HCT116 (cell line): ENCODE results near the gene INPP5E. TPM values are rescaled to one million over a fixed set of nuclear protein-coding genes. Genes with fewer than 3 reads are reported as not detected.

Source experiments
- ATAC-seq: fragments of 200-7000 bp; cut with Tn5 transposase; 2 replicates; pipeline ENCODE4 v1.9.1; 2020; ENCODE audit warnings: mild to moderate bottlenecking, moderate library complexity
- BruUV-seq: library from RNA; stranded (reverse); fragments of 400-500 nt; replicated peaks from 2 replicates; lab custom pipeline; 2021; lab: Mats Ljungman, UMichigan
- CTCF ChIA-PET: fragments of 300-600 bp; sonication (Branson Sonifier 250); formaldehyde crosslinking; loops from one replicate; lab custom pipeline; 2021; ENCODE audit warnings: antibody characterized with exemption; lab: Charles Lee
- POLR2A ChIA-PET: fragments of 300-600, 350-600 bp; sonication (Branson Sonifier 250); formaldehyde crosslinking; loops from one replicate; lab custom pipeline; 2021; ENCODE audit warnings: antibody characterized with exemption; lab: Charles Lee
- RAD21 ChIA-PET, 2 experiments: fragments of 300-600 bp; sonication (Branson Sonifier 250); formaldehyde crosslinking; loops; one replicate each; lab custom pipeline; 2023; ENCODE audit warnings: low total read pairs in 2 of 2; ENCODE audit not compliant: uncharacterized antibody in 2 of 2, unreplicated experiment in 2 of 2, low non-redundant PET in 1 of 2; lab: Charles Lee
- DNase-seq: peaks from one replicate; pipeline ENCODE4 v3.0.0-alpha.2; 2010; ENCODE audit warnings: low read depth, low spot score
- H2AFZ ChIP-seq: fragments of 200-600 bp; shearing (Covaris generic), sonication (generic); 2 replicates; pipeline ENCODE4 v1.6.1; 2017; ENCODE audit warnings: low read depth, mixed run types, mixed read lengths, antibody characterized with exemption, low read length; ENCODE audit not compliant: poor library complexity, severe bottlenecking
- H3K27ac ChIP-seq: 2 replicates; pipeline ENCODE4 v1.5.1; 2012; ENCODE audit warnings: low read depth, low read length
- H3K27me3 ChIP-seq: fragments of 200-600 bp; sonication (generic); 2 replicates; pipeline ENCODE4 v1.6.1; 2016; ENCODE audit warnings: mixed run types, low read length, mixed read lengths; ENCODE audit not compliant: insufficient read depth
- H3K36me3 ChIP-seq, 2 experiments: fragments of 200-500 bp in 1 of 2; fragments of 200-600 bp in 1 of 2; sonication (Bioruptor generic) in 1 of 2; sonication (generic) in 1 of 2; 2 replicates each; pipeline versions ENCODE4 v1.5.1 to v1.6.1; 2014 to 2016; ENCODE audit warnings: low read length in 2 of 2, inconsistent platforms in 1 of 2, mixed read lengths in 1 of 2, mixed run types in 1 of 2; ENCODE audit not compliant: insufficient read depth in 2 of 2, control insufficient read depth in 1 of 2
- H3K4me1 ChIP-seq, 2 experiments: fragments of 200-600 bp in 1 of 2; sonication (generic) in 1 of 2; 2 replicates each; pipeline versions ENCODE4 v1.5.1 to v1.6.1; 2012 to 2017; ENCODE audit warnings: low read length in 2 of 2, inconsistent platforms in 1 of 2, mild to moderate bottlenecking in 1 of 2, mixed read lengths in 1 of 2, mixed run types in 1 of 2, moderate library complexity in 1 of 2; ENCODE audit not compliant: insufficient read depth in 2 of 2, control insufficient read depth in 1 of 2
- H3K4me2 ChIP-seq: fragments of 200-600 bp; sonication (generic); 2 replicates; pipeline ENCODE4 v1.6.1; 2017; ENCODE audit warnings: mixed run types, low read length, mixed read lengths
- H3K4me3 ChIP-seq, 2 experiments: fragments of 200-600 bp in 1 of 2; sonication (generic) in 1 of 2; replicated peaks in 1 of 2; 2 replicates each; pipeline ENCODE4 v1.5.1; 2011 to 2016; ENCODE audit warnings: low read length in 2 of 2, control low read depth in 1 of 2, low read depth in 1 of 2, mild to moderate bottlenecking in 1 of 2, mixed read lengths in 1 of 2, mixed run types in 1 of 2
- H3K79me2 ChIP-seq: fragments of 200-600 bp; sonication (generic); 2 replicates; pipeline ENCODE4 v1.6.1; 2017; ENCODE audit warnings: mild to moderate bottlenecking, mixed run types, low read length, moderate library complexity, mixed read lengths; ENCODE audit not compliant: insufficient read depth
- H3K9ac ChIP-seq: fragments of 200-600 bp; sonication (generic); 2 replicates; pipeline ENCODE4 v1.6.1; 2016; ENCODE audit warnings: low read length, mixed read lengths
- H3K9me2 ChIP-seq: fragments of 200-600 bp; sonication (generic), shearing (Covaris generic); 2 replicates; pipeline ENCODE4 v1.6.1; 2017; ENCODE audit warnings: mixed run types, mild to moderate bottlenecking, moderate library complexity; ENCODE audit not compliant: insufficient read depth
- H3K9me3 ChIP-seq, 2 experiments: fragments of 200-500 bp in 1 of 2; fragments of 200-600 bp in 1 of 2; sonication (Bioruptor generic) in 1 of 2; sonication (generic) in 1 of 2; 2 replicates each; pipeline ENCODE4 v1.6.1; 2014 to 2017; ENCODE audit warnings: low read length in 2 of 2, mixed read lengths in 2 of 2, inconsistent platforms in 1 of 2, low read depth in 1 of 2, mild to moderate bottlenecking in 1 of 2, mixed run types in 1 of 2, moderate library complexity in 1 of 2; ENCODE audit not compliant: control insufficient read depth in 1 of 2, insufficient read depth in 1 of 2
- H4K20me1 ChIP-seq: fragments of 200-600 bp; sonication (generic), shearing (Covaris generic); 2 replicates; pipeline ENCODE4 v1.6.1; 2017; ENCODE audit warnings: mixed run types, mild to moderate bottlenecking, moderate library complexity; ENCODE audit not compliant: insufficient read depth
- CEBPB ChIP-seq: IDR thresholded peaks from 2 replicates; pipeline ENCODE4 v1.6.1; 2012; ENCODE audit warnings: low read depth
- POLR2A ChIP-seq: IDR thresholded peaks from 2 replicates; pipeline ENCODE4 v1.7.0; 2011; ENCODE audit warnings: borderline replicate concordance; ENCODE audit not compliant: insufficient read depth, insufficient read length; ENCODE audit errors: extremely low read depth
- ZFX ChIP-seq: fragments of 450-650 bp; IDR thresholded peaks from 2 replicates; pipeline ENCODE4 v1.6.1; 2017
- intact Hi-C: fragments of 100-400 bp; cut with micrococcal nuclease; formaldehyde crosslinking; loops from 2 replicates; pipeline ENCODE4 v1.10.0; 2022
- total RNA-seq: library from RNA; stranded (reverse); gene quantifications from one replicate; pipeline ENCODE4 v1.2.1, GENCODE V29; 2021; ENCODE audit not compliant: unreplicated experiment

The INPP5E gene
- total RNA-seq, 1 experiment from 2014 or later = 23.8 TPM

DNA sequence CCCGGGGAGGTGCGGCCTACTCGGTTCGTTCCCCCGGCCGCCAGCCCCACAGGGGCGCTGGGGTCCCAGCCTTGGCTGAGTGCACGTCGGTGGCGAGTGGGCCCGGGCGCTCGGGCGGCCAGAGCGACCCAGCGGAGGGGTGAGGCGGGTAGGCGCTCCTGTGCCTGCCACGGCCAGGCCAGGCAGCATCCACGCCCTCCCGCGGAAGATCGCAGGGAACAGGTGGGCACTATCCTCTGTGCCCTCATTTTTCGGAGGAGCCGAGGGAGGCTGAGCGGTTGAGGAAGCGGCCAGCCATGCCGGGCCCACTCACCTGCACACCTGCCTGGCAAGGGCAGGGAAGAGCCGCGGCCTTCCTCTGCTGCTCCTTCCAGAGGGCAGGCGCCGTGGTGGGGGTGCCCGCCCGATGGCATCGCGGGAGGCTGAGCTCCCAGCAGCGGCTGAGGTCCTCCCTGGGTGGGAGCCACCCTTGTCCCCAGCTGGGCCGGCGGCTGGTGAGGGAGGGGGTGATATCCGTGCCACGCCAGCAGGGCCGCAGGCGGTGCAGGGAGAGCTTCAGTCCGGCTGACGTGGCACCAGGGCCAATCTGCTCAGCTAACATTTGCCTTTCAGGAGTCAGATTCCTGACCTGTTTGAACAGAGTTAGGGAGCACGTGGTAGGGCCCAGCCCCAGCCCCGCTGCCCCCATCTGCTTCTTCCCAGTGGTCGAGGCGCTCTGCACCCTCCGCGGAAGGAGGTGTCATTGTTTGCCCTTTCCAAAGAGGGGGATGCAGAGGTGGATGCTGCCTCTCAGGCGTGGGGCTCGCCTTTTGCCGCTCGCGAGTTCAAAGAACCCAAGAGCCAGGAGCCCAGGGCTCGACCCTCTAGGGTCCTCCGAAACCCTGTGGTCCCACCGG is 44.8 kb upstream of the INPP5E start:
- BruUV-seq = TSS peak; percentile 64
- Histone ChIP-seq H4K20me1 (peaks cover 4% of the 10 kb centered on the region; the same call in 1 of the 2 replicates), H3K36me3 (peaks cover 0 to 4% of the 10 kb centered on the region in 2 experiments; a peak in 2 of 4 replicates), H3K9me2 (no peaks in the 10 kb centered on the region), H3K9ac (peak overlapping the region; percentile 86)
- ATAC-seq (peak; percentile 5), DNase-seq (no peak)
- TF ChIP-seq ZFX = peak; percentile 98; the same call in 1 of the 2 replicates
- no peak for TF ChIP-seq POLR2A
- TF ChIP-seq, all 23 proteins: peak for 1
- ChIA-PET POLR2A (interaction anchor here (1.0 kb wide), 1 partner anchor 147 kb away, joined by 4 read pairs; no protein-coding TSS in a partner anchor), CTCF (interaction anchor here (1.0 to 7.3 kb wide), 14 partner anchors 41 to 211 kb away, joined by 3 to 108 read pairs (median 4); no protein-coding TSS in a partner anchor), RAD21 (interaction anchor here (1.0 to 2.0 kb wide), 6 partner anchors 95 to 209 kb away, joined by 3 to 7 read pairs (median 4); no protein-coding TSS in a partner anchor)
- H3K27me3 ChIP-seq = no peaks in the 10 kb centered on the region
- intact Hi-C loops = loop anchor here (1.0 to 5.0 kb wide), 3 partner anchors 53 to 210 kb away; no protein-coding TSS in a partner anchor
- H2AFZ ChIP-seq = no peak overlapping the region
- H3K79me2 ChIP-seq = peaks cover 33% of the 10 kb centered on the region
- H3K9me3 ChIP-seq = no peaks in the 10 kb centered on the region
- H3K4me2 ChIP-seq = peak overlapping the region; percentile 98
- peak overlapping the region; percentile 62 to 84 for H3K4me3 ChIP-seq
- peaks cover 10 to 32% of the 10 kb centered on the region in 2 experiments for H3K4me1 ChIP-seq
- H3K27ac ChIP-seq = peak overlapping the region; percentile 100

DNA sequence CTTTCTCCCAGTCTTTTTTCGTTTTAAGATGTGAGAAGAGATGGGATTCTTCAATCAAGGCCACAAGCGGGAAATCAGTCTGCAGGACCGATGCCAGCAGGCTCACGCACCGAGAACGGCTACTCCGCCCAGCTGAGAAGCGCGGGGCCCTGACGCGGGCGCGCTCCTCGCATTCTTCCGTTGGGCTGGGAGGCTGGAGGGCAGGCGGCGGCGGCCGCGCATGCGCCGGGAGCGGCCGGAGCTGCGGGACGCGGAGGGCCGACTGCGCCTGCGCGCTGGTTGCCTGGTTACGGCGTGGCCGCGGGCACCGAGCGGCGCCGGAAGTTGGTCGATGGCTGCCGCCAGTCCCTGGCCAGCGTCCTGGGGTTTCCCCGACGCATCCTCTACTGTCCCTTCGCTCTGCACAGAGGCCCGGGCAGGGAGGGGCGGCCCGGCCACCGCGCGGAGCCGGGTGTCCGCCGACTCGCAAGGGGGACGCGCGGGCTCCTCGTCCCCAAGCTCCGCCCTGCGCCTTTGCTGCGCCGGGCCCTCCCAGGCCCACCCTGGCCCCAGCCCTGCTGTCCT is 44.0 kb upstream of the INPP5E start:
- Histone ChIP-seq H2AFZ (no peak overlapping the region), H3K9ac (peak overlapping the region; percentile 86), H3K36me3 (peaks cover 4 to 7% of the 10 kb centered on the region in 2 experiments; a peak in 3 of 4 replicates), H3K79me2 (peaks cover 40% of the 10 kb centered on the region), H3K9me3 (no peaks in the 10 kb centered on the region), H4K20me1 (peaks cover 4% of the 10 kb centered on the region; the same call in 1 of the 2 replicates), H3K27ac (peak overlapping the region; percentile 100), H3K4me1 (peaks cover 10 to 32% of the 10 kb centered on the region in 2 experiments), H3K27me3 (no peaks in the 10 kb centered on the region), H3K4me2 (peak overlapping the region; percentile 98), H3K4me3 (peak overlapping the region; percentile 62 to 84), H3K9me2 (no peaks in the 10 kb centered on the region)
- ChIA-PET POLR2A (interaction anchor here (0.6 kb wide), 1 partner anchor 153 kb away, joined by 3 read pairs; no protein-coding TSS in a partner anchor), RAD21 (interaction anchor here (1.7 to 2.0 kb wide), 2 partner anchors 143 to 148 kb away, joined by 3 to 6 read pairs; no protein-coding TSS in a partner anchor), CTCF (interaction anchor here (0.6 to 7.3 kb wide), 8 partner anchors 40 to 212 kb away, joined by 3 to 108 read pairs (median 4); no protein-coding TSS in a partner anchor)
- TF ChIP-seq POLR2A (peak; percentile 88), CEBPB (no peak)
- BruUV-seq = no TSS peak
- intact Hi-C loops = loop anchor here (2.0 kb wide), 1 partner anchor 211 kb away; no protein-coding TSS in a partner anchor
- ATAC-seq (peak; percentile 69), DNase-seq (peak; percentile 67)
